OCI-LY1 (cell line): ENCODE data around the gene SLC43A2.

ENCODE experiments used
- EZH2 ChIP-seq: fragments of 200-600 bp; sonication (generic), shearing (Covaris generic); IDR thresholded peaks from 2 replicates; pipeline ENCODE4 v1.8.0; 2017; ENCODE audit warnings: borderline replicate concordance, mixed run types, mild to moderate bottlenecking, antibody characterized with exemption, low read length, moderate library complexity, mixed read lengths
- TF ChIP-seq, protein P1 (sequence below): fragments of 200-600 bp; sonication (generic), shearing (Covaris generic); IDR thresholded peaks from 2 replicates; pipeline ENCODE4 v1.5.1; 2017; ENCODE audit warnings: mild to moderate bottlenecking, antibody characterized with exemption, low read length, moderate library complexity, mixed read lengths

DNA sequence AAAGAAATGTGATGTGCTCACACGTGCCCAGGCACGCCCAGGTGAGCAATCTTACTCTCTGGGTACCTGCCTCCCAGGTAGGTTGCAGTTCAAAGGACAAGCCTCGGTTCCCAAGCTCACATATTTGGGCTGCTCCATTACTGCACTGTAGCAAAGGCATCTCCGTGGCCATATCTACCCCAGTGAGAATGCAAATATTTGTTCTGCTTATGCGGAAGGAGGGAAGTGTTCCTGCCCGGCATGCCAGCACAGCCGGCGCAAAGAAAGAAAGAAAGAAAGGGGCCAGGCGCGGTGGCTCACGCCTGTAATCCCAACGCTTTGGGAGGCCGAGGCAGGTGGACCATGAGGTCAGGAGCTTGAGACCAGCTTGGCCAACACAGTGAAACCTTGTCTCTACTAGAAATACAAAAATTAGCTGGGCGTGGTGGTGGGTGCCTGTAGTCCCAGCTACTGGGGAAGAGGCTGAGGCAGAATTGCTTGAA, 30.7 kb downstream of the SLC43A2 start:
- TF ChIP-seq, protein P1, sequence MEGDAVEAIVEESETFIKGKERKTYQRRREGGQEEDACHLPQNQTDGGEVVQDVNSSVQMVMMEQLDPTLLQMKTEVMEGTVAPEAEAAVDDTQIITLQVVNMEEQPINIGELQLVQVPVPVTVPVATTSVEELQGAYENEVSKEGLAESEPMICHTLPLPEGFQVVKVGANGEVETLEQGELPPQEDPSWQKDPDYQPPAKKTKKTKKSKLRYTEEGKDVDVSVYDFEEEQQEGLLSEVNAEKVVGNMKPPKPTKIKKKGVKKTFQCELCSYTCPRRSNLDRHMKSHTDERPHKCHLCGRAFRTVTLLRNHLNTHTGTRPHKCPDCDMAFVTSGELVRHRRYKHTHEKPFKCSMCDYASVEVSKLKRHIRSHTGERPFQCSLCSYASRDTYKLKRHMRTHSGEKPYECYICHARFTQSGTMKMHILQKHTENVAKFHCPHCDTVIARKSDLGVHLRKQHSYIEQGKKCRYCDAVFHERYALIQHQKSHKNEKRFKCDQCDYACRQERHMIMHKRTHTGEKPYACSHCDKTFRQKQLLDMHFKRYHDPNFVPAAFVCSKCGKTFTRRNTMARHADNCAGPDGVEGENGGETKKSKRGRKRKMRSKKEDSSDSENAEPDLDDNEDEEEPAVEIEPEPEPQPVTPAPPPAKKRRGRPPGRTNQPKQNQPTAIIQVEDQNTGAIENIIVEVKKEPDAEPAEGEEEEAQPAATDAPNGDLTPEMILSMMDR, result no peak
- TF ChIP-seq EZH2, result no peak
